ENCODE results near the gene OR9Q2. TPM values are rescaled to one million over a fixed set of nuclear protein-coding genes. Genes with fewer than 3 reads are reported as not detected.

Gene OR9Q2
- polyA plus RNA-seq, 4 donors: not detected

Other genes starting within 250 kb of the OR9Q2 start
- not detected for gene OR9Q1, start 165.2 kb upstream of the OR9Q2 start, polyA plus RNA-seq (ENCODE audit: insufficient read length in 4 of 4)
- gene OR6Q1, start 158.1 kb upstream of the OR9Q2 start, polyA plus RNA-seq (ENCODE audit: insufficient read length in 4 of 4): not detected
- gene OR9I1, start 63.5 kb upstream of the OR9Q2 start, polyA plus RNA-seq (ENCODE audit: insufficient read length in 4 of 4): not detected
- gene OR1S2, start 15.1 kb downstream of the OR9Q2 start, polyA plus RNA-seq (ENCODE audit: insufficient read length in 4 of 4): not detected
- not detected for gene OR1S1, start 23.6 kb downstream of the OR9Q2 start, polyA plus RNA-seq (ENCODE audit: insufficient read length in 4 of 4)
- not detected for gene OR10Q1, start 39.8 kb downstream of the OR9Q2 start, polyA plus RNA-seq (ENCODE audit: insufficient read length in 4 of 4)
- gene OR10W1, start 79.2 kb downstream of the OR9Q2 start, polyA plus RNA-seq (ENCODE audit: insufficient read length in 4 of 4): not detected
- not detected for gene OR5B17, start 170.0 kb downstream of the OR9Q2 start, polyA plus RNA-seq (ENCODE audit: insufficient read length in 4 of 4)
- gene OR5B3, start 217.8 kb downstream of the OR9Q2 start, polyA plus RNA-seq (ENCODE audit: insufficient read length in 4 of 4): not detected
- under 1 TPM in 2 of 4 donors, not detected in 2; 0.13 to 0.20 TPM for gene OR5B2, start 239.1 kb downstream of the OR9Q2 start, polyA plus RNA-seq (ENCODE audit: insufficient read length in 4 of 4)